HepG2 (cell line): Measurements from ENCODE around the gene PREP. TPM values are rescaled to one million over a fixed set of nuclear protein-coding genes. Genes with fewer than 3 reads are reported as not detected.

ENCODE experiments used
- CERS6 ChIP-seq: sonication (generic); formaldehyde crosslinking; IDR thresholded peaks from 2 replicates; pipeline ENCODE4 v1.5.0; 2020; ENCODE audit warnings: missing genetic modification reagents
- GLMP ChIP-seq: sonication (generic); formaldehyde crosslinking; IDR thresholded peaks from 2 replicates; pipeline ENCODE4 v1.9.0; 2021; ENCODE audit warnings: missing genetic modification reagents, mild to moderate bottlenecking, borderline replicate concordance
- NFIB ChIP-seq: sonication (generic); formaldehyde crosslinking; IDR thresholded peaks from 2 replicates; pipeline ENCODE4 v1.9.0; 2021; ENCODE audit warnings: missing genetic modification reagents, mild to moderate bottlenecking, borderline replicate concordance
- RFXANK ChIP-seq: IDR thresholded peaks from 2 replicates; pipeline ENCODE4 v1.6.1; 2016
- ZBED4 ChIP-seq: sonication (generic); formaldehyde crosslinking; IDR thresholded peaks from 2 replicates; pipeline ENCODE4 v1.4.0; 2020; ENCODE audit warnings: missing genetic modification reagents, borderline replicate concordance
- ZNF710 ChIP-seq: sonication (generic); formaldehyde crosslinking; IDR thresholded peaks from 2 replicates; pipeline ENCODE4 v1.5.0; 2020; ENCODE audit warnings: mild to moderate bottlenecking, missing genetic modification reagents, borderline replicate concordance
- ZXDC ChIP-seq: sonication (generic); formaldehyde crosslinking; IDR thresholded peaks from 2 replicates; pipeline ENCODE4 v1.5.0; 2020; ENCODE audit warnings: mild to moderate bottlenecking, missing genetic modification reagents
- polyA plus RNA-seq, 8 experiments: library from polyadenylated mRNA; depleted of rRNA in 3 of 8; stranded (reverse) in 7 of 8; unstranded in 1 of 8; fragments of >200 nt; fragmentation: Illumina TruSeq in 4 of 8; extraction: Trizol in 4 of 8; gene quantifications; 2 replicates each; pipeline versions ENCODE4 v1.2.1 to v1.2.3, GENCODE V29; 2011 to 2016; ENCODE audit warnings: low read depth in 4 of 8, missing spikeins in 1 of 8, mixed read lengths in 1 of 8; ENCODE audit not compliant: insufficient read depth in 1 of 8
- total RNA-seq, 5 experiments: library from RNA; depleted of rRNA; stranded (reverse); fragments of >200 nt; fragmentation: Illumina TruSeq; extraction: Trizol; gene quantifications; 2 replicates each; pipeline ENCODE4 v1.2.3, GENCODE V29; 2016; ENCODE audit warnings: low read depth in 1 of 5

PREP gene
- total and polyA plus RNA-seq, 2 of the 13 experiments (the other 11 are each of a cell fraction or from before 2014, with no cell fraction given) = 12.6 to 15.9 TPM

GRCh38 chr6:105305521-105305920 lies 97.4 kb downstream of the PREP start (continued):
- no peak for TF ChIP-seq ZBED4 (CRISPR knock-in tag)
- no peak for TF ChIP-seq NFIB
- no peak for TF ChIP-seq ZNF710 (CRISPR knock-in tag)
- no peak for TF ChIP-seq RFXANK (CRISPR knock-in tag)
- TF ChIP-seq GLMP (CRISPR knock-in tag) = no peak
- TF ChIP-seq CERS6 = no peak
- TF ChIP-seq ZXDC = no peak
